Endothelial cell of hepatic sinusoid (primary cell): ENCODE measurements around the gene CFH.
"Not testable (repeated sequence)": the region's sequence is repeated elsewhere in the genome, so short reads cannot be mapped to it uniquely, and the experiment has no call there.

ENCODE experiments used
- in situ Hi-C: cut with HindIII; loops from 2 replicates; pipeline ENCODE4 v1.10.0; 2017; ENCODE audit warnings: low sequenced_read_pairs

The CFH gene

DNA sequence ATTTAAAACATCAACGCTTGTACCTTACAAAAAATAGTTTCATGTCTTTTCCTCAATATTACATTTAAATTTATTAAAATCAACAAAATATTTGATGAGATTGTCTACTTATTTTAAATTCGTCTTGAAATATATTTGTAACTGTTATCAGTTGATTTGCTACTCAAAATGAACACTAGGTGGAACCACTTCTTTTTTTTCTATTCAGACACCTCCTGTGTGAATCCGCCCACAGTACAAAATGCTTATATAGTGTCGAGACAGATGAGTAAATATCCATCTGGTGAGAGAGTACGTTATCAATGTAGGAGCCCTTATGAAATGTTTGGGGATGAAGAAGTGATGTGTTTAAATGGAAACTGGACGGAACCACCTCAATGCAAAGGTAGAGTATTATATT is 91.4 kb downstream of the CFH start:
- in situ Hi-C loops = not testable (repeated sequence)

DNA sequence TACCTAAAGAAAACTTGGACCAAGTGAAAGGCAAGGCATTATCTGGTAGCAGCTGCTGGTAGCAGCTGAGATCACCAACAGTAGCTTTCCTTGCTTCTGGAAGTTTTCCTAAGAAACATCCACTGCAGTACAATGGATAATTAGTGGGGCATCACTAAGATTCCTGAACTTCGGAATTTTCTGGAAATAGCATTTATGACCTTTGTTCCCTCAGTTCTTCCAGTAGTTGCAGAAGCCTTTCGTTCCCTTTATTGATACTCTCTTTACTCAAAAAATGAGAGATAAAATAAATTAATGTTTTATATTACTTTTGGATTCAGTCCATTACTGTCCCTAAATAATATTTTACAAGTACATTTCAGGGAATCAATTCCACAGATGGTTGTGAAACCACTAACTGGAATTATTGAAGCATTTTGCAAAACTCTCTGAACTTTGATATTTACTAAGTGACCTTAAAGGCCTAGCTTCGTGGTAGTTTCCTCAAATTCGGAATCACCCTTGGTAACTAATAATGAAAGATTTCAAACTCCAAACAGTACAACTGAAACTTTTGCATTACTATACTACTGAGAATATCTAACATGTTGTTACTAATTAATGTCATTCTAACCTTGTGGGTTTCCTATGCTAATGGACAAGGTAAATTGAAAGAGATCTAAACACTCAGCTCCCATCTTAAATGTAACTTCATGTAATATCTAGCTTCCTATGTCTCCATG is 113.3 kb downstream of the CFH start:
- in situ Hi-C loops = not testable (repeated sequence)

DNA sequence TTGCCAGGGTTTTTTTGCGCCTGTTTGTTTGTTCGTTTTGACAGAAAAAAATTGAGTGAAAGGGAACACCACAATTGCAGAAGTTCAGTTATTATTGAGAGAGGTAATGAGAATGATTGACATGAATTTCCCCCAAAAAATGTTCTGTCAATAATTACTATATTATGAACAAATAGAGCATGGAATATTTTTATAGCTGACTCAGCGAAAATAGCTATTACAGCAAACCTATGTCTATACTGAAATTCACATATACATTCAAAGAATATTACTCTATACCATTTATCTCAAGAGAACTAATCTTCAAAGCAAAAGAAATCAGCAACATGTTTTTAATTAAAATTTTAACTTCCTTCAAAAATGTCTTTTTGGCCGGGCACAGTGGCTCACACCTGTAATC is 118.0 kb downstream of the CFH start:
- in situ Hi-C loops = not testable (repeated sequence)

- in situ Hi-C loops = no loop called here
These were observed 121.9 kb downstream of the CFH start for GRCh38 chr1:196773713-196774112.

DNA sequence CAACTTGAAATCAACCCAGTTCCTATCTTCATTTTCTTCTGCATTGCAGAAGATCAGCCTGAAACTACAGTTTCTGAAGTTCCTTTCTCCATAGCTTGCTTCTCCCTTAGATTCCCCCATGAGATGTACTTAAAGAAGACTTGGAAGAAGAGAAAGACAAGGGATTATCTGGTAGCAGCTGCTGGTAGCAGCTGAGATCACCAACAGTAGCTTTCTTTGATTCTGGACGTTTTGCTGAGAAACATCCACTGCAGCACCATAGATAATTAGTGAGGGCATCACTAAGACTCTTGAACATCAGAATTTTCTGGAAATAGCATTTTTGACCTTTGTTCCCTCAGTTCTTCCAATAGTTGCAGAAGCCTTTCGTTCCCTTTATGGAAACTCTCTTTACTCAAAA is 122.3 kb downstream of the CFH start:
- in situ Hi-C loops = no loop called here

- in situ Hi-C loops = no loop called here
These were observed 122.8 kb downstream of the CFH start, which contains the start of gene CFHR3 for GRCh38 chr1:196774603-196775002. Gene CFHR3, plus strand, starts transcription at chr1:196774840. Its CDS starts 47 bp downstream, at chr1:196774887.

GRCh38 chr1:196777603-196778002 is 125.8 kb downstream of the CFH start:
- in situ Hi-C loops = no loop called here

GRCh38 chr1:196779093-196779492 is 127.2 kb downstream of the CFH start:
- in situ Hi-C loops = no loop called here

DNA sequence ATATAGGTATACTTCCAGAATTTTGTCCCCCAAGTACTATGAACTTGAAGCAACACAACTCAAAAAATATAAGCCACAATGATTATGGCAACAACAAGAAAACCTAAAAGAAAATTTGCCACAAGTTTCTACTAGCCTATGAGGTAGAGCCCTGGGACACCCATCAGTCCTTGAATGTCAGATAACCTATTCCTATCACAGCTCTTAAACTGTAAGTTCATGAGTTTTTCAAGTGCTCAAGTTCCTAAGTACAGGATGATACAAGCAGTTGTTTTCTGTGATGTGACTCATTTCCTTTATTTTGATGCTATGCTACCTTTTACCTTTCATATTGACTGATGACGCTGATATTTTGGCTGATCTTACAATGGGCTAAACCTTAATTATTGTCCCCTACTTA is 139.4 kb downstream of the CFH start:
- in situ Hi-C loops = not testable (repeated sequence)

- in situ Hi-C loops = not testable (repeated sequence)
These were observed 142.3 kb downstream of the CFH start for GRCh38 chr1:196794103-196794502.
